LHCN-M2 (cell line): ENCODE results near the gene EEF1A1. TPM values are rescaled to one million over a fixed set of nuclear protein-coding genes. Genes with fewer than 3 reads are reported as not detected.
"Not testable (repeated sequence)": the region's sequence is repeated elsewhere in the genome, so short reads cannot be mapped to it uniquely, and the experiment has no call there.

Source experiments
- DNase-seq: peaks from one replicate; pipeline ENCODE4 v3.0.0-alpha.2; 2012; ENCODE audit warnings: low read depth
- total RNA-seq: library from RNA; depleted of rRNA; stranded (reverse); fragments of >200 nt; gene quantifications from 2 replicates; pipeline ENCODE4 v1.2.3, GENCODE V29; 2014; rRNA removed

EEF1A1 gene
- total RNA-seq, 1 experiment from 2014 or later = 10,102 TPM

GRCh38 chr6:73506246-73506645 lies 14.6 kb downstream of the EEF1A1 start:
- DNase-seq = no peak

- DNase-seq = not testable (repeated sequence)
These were observed 15.1 kb downstream of the EEF1A1 start for GRCh38 chr6:73505705-73506104.

- no peak for DNase-seq
These were observed 15.7 kb downstream of the EEF1A1 start for GRCh38 chr6:73505142-73505541.

DNA sequence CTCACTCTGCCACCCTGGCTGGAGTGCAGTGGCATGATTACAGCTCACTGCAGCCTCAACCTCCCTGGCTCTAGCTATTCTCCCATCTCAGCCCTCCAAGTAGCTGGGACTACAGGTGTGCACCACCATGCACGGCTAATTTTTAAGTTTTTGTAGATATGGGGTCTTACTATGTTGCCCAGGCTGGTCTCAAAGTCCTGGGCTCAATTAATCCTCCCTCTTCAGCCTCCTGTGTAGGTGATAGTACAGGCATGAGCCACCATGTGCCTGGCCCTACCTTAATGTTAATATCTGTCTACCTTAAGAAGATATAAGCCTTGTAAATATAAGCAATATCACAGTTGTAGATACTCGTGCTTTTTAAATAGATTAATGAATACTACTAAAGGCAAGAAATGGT lies 16.7 kb downstream of the EEF1A1 start:
- no peak for DNase-seq

DNA sequence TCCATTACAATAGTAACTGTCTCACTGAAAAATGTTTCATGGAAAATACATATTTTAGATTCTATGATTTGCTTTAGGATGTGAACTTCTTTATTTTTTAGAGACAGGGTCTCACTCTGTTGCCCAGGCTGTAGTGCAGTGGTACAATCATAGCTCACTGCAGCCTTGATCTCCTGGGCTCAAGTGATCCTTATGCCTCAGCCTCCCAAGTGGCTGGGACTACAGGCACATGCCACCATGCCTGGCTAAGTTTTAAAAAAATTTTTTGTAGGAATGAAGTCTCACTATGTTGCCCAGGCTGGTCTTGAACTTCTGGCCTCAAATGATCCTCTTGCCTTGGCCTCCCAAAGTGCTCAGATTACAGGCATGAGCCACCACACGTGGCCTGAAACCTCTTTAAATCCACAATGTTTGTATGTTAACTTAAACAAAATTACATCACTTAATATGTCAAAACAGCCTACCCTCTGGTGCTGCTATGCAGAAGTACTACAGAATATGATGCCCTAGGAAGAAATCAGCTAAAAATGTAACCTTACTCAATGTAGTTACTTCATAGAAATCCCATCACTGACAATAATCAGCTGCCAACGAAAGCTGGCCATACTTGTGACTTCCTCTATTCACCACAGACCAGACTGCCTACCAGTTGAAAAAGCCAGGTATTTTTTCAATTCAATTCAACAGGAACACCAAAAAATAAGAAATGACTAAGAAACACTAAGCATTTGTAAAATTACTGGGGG lies 17.6 kb downstream of the EEF1A1 start:
- no peak for DNase-seq

GRCh38 chr6:73497915-73498314 lies 22.9 kb downstream of the EEF1A1 start:
- no peak for DNase-seq

- peak; percentile 22 for DNase-seq
These were observed 29.5 kb downstream of the EEF1A1 start for GRCh38 chr6:73491377-73491776.

GRCh38 chr6:73487473-73487872 lies 33.4 kb downstream of the EEF1A1 start:
- DNase-seq = no peak

DNA sequence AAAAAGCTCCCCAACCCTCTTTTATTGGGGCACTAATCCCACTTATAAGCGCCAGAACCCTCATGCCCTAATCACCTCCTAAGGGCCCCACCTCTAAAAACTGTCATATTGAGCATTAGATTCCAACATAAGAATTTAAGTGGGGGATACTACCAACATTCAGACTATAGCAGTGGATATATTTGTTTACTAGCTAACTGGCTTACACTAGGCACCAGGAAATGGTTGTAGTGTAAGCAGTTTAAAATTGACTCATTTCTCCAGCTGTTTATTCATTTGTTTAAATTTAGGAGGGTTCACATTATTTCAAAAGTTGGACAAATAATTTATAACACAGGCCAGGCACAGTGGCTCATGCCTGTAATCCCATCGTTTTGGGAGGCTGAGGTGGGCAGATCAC lies 36.4 kb downstream of the EEF1A1 start:
- DNase-seq = no peak

DNA sequence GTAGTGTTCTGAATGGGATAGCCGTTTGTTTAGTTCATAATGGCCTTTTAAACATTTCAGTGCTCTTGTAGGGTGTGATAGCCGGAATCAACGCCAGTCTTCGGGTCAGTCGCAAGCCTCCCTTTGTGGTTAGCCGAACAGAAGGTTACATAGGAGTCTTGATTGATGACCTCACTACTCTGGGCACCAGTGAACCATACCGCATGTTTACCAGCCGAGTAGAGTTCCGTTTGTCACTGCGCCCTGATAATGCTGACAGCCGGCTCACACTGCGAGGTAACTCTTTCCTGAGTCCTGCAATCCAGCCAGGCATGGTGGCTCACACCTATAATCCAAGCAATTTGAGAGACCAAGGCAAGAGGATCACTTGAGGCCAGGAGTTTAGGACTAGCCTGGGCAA lies 38.9 kb downstream of the EEF1A1 start:
- DNase-seq = no peak

- DNase-seq = no peak
These were observed 43.4 kb downstream of the EEF1A1 start for GRCh38 chr6:73477407-73477806.

- DNase-seq = no peak
These were observed 44.1 kb downstream of the EEF1A1 start for GRCh38 chr6:73476723-73477122.

GRCh38 chr6:73471686-73472290 lies 49.0 kb downstream of the EEF1A1 start:
- no peak for DNase-seq

Other genes starting within 250 kb of the EEF1A1 start
- gene DPPA5, start 166.8 kb downstream of the EEF1A1 start, total RNA-seq = not detected in 2 replicates
- not detected in 2 replicates for gene KHDC3L, start 158.4 kb downstream of the EEF1A1 start, total RNA-seq
- gene OOEP, start 151.1 kb downstream of the EEF1A1 start, total RNA-seq = not detected in 2 replicates
- gene DDX43, start 126.2 kb downstream of the EEF1A1 start, total RNA-seq = not detected in 2 replicates
- 15.0 and 16.7 TPM in 2 replicates for gene CGAS, start 68.7 kb downstream of the EEF1A1 start, total RNA-seq
- 26.1 and 26.2 TPM in 2 replicates for gene MTO1, start 59.3 kb downstream of the EEF1A1 start, total RNA-seq
- gene SLC17A5, start 133.0 kb upstream of the EEF1A1 start, total RNA-seq = 12.9 and 15.7 TPM in 2 replicates
- 54.2 and 64.8 TPM in 2 replicates for gene CD109, start 175.2 kb upstream of the EEF1A1 start, total RNA-seq